HG02852 (cell line): ENCODE results near the gene YJEFN3.
A peak's percentile ranks its signal among the peaks of the same experiment; 100 is the strongest.

Source experiments
- ATAC-seq: cut with Tn5 transposase; IDR thresholded peaks from one replicate; pipeline ENCODE4 v1.9.1; 2021; ENCODE audit warnings: mild to moderate bottlenecking, moderate library complexity; ENCODE audit not compliant: unreplicated experiment

Gene YJEFN3

DNA sequence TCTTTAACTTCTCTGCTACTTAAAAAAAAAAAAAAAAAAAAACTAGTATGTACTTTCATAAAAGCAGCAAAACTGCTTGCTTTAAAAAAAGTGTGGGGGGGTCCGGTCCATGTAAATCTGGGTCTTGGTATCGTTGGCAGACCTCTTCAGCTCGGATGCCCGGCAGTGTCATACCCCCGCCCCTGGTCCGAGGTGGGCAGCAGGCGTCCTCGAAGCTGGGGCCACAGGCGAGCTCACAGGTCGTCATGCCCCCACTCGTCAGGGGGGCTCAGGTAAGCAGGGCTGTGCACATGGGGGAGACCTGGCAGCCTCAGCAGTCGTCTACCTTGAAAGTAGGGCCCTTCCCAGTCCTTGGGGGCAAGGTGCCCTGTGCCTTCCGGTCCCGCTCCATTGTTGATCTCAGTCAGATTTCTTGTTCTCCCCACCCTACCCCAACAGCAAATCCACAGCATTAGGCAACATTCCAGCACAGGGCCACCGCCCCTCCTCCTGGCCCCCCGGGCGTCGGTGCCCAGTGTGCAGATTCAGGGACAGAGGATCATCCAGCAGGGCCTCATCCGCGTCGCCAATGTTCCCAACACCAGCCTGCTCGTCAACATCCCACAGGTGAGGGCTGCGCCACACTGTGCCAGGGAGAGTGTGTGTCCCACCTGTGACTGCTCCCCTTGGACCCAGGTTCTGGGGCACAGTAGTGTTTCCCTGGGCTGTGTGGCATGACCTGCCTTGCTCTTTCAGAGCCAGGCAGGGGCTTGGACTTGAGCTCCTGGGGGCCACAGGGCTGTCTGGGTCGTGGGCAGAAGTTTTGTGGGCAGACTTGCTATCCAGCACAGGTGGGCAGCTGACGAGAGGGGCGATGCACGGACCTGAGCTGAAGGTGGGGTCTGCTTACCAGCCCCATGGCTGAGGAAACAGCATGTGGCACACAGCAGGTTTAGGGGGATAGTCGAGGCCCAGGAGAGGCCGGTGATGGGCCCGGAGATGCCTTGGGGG lies 32.8 kb upstream of the YJEFN3 start:
- no peak for ATAC-seq

DNA sequence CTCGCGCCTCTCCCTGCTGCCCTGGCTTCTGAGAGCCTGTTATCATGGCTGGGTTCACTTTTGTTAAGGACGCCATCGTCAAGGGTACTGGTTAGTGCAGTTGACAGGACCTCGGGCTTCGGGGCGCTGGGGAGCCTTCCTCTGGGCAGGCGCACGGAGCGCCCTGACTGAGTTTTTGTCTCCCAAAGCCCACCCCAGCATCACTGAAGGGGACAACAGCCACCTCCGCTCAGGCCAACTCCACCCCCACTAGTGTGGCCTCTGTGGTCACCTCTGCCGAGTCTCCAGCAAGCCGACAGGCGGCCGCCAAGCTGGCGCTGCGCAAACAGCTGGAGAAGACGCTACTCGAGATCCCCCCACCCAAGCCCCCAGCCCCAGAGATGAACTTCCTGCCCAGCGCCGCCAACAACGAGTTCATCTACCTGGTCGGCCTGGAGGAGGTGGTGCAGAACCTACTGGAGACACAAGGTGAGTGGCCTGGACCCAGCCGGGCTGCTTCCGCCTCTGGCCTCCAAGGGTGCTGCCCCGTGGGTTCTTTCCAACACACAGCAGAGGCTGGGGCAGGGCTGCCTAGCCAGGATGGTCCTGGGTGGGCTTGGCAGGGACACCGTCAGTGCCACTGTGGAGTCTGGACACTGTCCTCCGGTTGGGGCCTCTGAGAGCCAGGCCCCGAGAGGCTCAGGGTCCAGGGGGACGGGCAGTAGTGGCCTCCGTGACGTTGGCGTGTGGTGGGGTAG lies 30.3 kb upstream of the YJEFN3 start:
- no peak for ATAC-seq

DNA sequence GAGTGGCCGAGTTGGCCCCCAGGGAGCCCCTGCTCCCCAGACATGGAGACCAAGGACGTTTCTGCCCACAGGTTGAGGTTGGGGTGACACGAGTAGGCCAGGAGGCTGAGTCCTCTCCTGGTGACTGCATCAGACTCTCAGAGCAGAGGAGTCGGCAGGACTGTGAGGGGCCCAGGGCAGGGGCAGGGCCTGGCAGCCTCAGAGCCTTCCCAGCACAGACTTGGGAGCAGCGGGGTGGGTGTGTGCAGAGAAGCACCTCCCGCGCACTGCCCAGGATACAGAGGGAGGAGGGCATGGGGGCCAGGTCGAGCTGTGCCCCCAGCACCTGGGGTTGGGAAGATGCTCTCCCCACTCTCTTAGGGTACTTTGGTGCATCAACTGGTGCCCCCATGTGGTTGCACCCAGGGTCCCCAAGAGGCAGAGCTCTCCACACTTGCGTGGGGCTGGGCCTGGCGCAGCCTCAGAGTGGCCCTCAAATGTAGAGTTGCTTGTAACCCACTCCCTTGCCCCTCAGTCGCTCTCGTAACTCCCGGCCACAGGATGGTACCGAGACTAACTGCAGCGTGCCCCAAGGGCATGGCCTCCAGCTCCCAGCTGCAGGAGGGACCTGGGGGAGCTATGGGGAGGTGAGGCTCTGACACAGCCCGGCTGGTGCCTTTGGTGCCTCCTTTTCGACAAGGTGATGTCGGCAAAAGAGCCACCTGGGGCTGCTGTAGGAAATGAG lies 29.3 kb upstream of the YJEFN3 start:
- ATAC-seq, result no peak

DNA sequence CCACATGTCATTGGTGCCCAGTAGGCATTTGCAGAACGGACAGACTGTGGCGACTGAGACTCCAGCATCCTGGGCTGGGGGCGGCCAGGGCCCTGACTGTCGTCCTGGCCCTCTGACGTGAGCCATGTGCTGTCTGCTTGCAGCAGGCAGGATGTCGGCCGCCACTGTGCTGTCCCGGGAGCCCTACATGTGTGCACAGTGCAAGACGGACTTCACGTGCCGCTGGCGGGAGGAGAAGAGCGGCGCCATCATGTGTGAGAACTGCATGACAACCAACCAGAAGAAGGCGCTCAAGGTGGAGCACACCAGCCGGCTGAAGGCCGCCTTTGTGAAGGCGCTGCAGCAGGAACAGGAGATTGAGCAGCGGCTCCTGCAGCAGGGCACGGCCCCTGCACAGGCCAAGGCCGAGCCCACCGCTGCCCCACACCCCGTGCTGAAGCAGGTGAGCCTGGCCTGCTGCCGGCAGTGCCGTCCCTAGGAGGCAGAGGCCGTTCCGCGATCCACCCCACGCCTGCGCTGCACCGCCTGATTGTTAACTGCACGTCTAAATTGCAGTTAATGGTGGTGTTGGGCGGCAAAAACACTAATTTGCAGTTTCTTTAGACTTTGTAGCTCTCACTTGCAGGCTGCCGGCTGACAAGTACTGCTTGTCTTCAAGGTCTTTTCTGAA lies 27.6 kb upstream of the YJEFN3 start:
- ATAC-seq, result no peak

DNA sequence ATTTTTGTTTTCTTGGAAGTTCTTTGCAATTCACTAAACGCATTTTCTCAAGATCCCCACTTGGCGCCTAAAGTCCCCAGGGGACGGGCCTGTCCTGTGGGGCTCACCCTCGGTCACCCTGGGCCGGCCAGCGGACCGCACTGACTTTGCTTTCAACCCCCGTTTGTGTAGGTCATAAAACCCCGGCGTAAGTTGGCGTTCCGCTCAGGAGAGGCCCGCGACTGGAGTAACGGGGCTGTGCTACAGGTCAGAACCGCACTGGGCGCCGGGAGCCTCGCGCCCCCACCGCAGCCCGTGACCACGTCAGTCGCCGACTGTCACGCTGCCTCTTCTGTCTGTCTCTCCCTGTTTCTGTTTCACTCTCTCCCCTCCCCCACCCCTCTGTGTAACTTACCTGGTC lies 26.9 kb upstream of the YJEFN3 start:
- ATAC-seq, result no peak

DNA sequence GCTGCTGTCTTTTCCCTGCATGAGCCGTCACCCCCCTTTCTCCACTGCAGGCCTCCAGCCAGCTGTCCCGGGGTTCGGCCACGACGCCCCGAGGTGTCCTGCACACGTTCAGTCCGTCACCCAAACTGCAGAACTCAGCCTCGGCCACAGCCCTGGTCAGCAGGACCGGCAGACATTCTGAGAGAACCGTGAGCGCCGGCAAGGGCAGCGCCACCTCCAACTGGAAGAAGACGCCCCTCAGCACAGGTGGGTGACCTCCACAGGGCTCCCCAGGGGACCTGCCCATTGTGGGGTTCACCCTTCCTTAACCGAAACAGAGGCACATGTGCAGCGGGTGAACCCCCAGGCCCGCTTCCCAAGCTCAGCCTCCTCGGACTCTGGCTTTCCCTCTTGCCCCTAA lies 26.4 kb upstream of the YJEFN3 start:
- no peak for ATAC-seq

DNA sequence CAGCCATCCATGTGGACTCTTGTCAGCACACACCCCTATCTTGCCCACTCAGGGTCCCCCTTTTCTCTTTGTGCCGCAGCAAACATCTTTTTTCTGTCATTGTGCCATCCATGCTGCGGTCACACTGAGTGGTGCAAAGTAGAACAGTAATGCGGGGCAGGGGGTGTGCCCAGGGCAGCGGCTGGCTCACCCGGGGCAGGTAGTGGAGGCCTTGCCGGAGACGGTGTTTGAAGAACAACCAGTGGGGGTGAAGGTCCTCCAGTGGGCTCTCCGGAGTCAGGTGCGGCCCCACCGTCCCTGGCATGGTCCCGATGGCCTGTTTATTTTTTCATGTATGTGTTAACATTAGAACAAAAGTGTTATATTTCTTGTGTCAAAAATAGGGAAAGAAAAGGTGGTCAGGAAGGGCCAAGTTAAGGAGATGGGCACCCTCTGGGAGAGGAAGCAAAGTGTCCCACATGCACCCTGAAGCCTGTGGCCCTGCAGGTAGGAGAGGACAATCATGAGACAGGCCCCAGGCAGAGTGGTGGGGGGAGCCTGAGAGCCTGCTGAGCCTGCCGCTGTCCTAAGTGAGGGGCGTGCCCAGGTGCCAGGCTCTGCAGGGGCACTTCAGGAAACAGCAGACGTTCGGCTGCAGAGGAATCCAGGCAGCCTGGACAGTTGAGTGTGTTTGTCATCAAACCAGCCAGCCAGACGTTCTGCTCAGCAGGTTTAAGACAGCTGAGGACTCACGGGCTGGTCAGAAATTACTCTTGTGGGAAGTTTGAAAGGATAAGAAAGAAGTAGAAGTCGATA lies 25.7 kb upstream of the YJEFN3 start:
- no peak for ATAC-seq

DNA sequence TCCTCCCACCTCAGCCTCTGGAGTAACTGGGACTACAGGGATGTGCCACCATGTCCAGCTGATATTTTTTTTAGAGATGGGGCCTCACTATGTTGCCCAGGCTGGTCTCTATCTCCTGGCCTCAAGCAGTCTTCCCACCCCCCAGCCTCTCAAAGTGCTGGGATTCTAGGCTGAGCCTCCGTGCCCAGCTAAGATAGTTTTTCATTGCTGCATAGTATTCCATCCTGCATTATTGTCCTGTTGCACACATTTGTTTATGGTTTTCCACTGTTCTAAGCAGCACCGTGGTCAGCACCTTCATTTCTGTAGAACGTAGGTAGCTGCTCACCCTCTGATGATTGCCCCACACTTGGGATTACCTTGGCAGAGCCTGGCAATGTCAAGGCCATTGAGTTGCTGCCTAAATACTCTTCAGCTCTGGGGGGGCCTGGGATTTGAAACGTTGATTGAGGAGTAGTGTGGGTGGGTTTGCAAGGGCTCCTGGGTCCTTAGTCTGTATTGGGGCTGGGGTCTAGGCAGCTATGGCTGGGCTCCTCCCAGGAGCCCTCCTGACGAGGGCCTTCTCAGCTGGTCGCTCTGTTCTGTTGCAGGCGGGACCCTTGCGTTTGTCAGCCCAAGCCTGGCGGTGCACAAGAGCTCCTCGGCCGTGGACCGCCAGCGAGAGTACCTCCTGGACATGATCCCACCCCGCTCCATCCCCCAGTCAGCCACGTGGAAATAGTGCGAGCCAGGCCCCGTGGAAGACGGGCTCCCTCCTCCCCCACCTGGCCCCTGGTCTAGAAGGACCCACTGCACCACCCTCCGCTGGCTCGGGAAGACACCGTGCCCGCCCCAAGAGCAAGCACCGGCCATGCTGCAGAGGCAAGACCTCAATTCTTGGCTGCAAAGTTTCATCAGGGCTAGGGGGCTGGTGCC lies 23.7 kb upstream of the YJEFN3 start:
- no peak for ATAC-seq

DNA sequence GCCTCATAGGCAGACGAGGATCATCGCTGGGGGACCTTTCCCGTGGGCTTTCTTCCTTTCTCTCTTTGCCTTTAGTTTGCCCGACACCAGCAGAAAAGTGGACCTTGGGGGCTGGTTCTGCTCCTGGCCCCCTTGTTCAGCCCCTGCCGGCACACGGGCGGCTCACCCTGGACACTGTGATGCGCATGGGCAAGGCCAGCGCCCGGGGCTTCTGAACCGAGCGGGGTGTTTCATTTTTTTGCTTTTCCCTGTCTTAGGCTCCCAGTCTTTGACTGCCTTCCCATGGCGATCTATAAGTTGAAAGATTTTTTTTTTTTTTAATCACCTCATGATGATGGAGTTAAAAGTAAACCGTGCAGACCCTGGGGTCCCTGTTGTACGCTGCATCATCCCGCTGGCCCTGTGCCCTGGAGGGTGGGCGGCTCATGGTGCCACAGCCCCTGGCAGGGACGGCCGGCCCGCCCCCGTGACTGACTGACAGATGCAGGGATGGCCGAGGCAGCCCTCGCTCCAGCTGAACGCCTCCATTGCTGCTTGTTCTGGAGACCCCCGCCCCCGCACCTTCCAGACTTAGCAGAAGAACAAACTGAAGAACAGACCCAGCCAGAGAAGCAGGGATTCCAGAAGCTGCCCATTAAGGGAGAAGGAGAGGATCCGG lies 22.9 kb upstream of the YJEFN3 start:
- ATAC-seq, result no peak

DNA sequence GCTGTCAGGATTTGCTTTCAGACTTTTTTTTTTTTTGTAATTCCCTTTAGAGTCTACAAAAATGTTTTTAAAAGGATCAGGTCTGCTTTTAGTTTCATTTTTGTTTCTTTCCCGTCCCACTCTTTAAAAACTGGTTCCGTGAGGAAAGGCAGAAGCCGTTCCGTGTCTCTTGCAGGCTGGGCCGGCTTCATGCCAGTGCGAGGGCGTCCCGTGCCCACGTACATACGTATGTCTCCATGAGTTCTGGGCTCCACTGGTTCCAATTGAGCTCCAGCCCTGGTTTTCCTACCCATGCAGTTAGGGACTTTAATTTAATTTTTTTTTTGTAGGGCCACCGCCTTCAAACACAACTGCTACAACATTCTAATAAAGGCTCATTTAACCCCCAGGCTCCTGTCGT lies 22.1 kb upstream of the YJEFN3 start:
- ATAC-seq, result no peak

DNA sequence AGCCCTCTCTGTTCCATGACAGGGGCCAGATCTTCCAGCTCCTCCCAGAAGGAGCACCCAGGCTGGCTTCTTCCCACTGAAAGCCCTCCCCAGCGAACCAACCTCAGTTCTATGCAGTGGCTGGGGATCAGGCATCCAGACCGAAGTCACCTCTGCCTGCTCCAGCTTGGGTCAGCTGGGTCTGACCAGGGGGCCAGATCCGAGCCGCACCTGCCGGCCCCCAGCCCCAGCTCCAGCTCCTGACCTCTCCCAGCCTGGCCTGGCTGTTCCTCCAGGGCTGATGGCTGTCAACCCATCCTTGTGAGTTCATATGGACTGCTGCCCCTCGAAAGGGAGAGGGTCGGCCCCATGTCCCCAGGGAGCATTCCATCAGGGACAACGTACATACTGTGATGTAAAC lies 21.4 kb upstream of the YJEFN3 start:
- ATAC-seq, result no peak

DNA sequence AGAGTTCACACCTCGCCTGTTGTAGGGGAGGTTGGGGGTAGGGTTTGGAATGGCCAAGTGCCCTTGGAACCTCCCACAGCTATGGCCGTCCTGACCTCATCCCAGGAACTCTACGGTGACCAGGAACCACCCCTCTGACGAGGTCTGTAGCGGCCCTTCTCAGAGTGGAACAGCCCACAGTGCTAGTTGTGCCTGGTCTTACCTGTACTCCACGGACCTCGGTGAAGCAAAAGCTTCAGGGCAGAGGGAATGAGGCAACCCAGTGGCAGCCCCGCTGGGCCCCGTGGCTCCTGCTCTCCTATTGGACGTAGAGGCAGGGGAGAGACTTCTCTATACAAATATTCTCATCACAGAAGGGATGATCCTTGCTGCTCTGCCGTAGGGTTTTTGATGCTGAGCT lies 20.5 kb upstream of the YJEFN3 start:
- no peak for ATAC-seq

DNA sequence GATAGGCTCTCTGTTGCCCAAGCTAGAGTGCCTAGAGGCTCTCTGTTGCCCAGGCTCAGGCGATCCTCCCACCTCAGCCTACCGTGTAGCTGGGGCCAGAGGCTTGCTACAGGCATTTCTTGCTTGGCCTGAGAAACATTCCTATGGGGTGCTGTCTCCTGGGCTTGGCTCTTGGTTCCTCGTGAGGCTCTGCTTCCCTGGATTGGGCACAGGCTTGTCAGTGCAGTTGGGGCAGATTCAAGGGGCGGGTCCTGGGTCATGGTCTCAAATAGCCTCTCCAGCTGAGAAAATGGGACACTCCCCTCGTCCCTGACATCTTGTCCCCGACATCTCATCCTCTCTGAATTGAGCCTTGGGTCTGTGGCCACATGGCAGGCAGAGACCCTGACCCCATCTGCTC lies 18.3 kb upstream of the YJEFN3 start:
- ATAC-seq, result no peak

DNA sequence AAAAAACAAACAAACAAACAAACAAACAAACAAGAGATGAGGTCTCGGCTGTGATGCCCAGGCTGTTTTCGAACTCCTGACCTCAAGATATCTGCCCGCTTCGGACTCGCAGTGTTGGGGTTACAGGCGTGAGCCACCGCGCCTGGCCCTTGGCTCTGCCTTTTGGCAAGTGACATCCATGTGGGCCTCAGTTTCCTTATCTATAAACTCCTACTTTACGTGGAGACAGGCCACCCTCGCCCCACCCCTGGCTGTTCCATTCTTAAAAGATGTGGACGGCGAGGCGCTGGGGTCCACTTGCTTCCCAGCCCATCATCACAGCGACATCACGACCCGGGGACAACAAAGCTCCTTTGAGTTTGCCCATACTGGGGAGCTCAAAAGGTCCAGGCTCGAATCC lies 15.0 kb upstream of the YJEFN3 start:
- no peak for ATAC-seq

DNA sequence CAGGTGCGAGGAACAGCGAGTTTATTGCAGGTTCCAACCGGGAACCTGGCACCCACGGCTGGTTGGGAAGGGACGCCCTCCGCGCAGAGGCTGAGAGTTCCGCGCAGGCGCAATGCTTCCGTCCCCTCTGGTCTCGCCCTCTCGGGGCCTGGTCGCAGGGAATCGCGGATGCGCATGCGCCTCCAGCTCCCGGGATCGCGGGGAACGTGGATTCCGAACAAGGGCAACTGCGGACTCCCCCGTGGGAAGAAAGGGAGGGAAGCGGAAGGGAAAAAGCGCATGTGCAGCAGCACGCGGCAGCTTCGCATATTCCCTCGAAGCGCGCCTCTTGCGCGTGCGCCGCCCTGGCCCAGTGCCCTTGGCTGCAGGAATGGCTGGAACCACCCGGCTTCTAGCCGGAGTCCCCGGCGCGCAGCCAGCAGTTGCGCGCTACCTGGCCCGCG lies 14.5 kb upstream of the YJEFN3 start:
- no peak for ATAC-seq

DNA sequence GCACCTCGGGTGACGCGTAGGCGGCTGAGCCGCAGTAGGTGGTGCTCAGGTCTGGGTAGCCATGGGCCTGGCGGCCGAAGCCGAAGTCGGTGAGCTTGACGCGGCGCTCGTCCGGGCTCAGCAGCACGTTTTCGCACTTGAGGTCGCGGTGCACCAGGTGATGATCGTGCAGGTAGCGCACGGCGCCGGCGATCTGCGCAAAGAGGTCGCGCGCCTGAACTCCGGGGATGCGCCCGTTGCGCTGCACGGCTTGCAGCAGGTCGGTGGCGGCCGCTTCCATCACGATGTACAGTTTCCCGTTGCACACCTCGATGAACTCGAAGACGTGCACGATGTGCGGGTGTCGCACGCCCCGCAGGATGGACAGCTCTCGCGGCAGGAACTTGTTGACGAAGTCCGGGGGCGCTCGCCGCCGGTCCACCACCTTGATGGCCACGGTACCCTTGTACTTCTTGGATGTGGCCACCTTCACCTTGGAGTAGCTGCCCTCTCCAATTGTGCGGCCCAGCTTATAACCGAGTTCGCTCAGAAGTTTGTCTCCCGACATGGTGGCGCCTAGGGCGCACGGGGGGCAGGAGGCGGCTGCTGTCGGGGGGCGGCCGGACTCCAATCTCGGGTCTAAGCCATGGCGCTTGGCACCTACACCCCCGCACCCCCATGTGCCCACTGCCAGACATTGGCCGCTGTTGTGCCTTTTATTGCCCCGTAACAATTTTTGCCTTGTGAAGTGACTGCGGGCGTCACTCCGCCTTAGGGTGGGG lies 13.7 kb upstream of the YJEFN3 start, which contains the start of gene TSSK6:
TSS of gene TSSK6 (minus strand) at position 668 of the 761 bp plus-strand sequence. CDS start at position 547, 121 bp downstream.
- ATAC-seq, result no peak

DNA sequence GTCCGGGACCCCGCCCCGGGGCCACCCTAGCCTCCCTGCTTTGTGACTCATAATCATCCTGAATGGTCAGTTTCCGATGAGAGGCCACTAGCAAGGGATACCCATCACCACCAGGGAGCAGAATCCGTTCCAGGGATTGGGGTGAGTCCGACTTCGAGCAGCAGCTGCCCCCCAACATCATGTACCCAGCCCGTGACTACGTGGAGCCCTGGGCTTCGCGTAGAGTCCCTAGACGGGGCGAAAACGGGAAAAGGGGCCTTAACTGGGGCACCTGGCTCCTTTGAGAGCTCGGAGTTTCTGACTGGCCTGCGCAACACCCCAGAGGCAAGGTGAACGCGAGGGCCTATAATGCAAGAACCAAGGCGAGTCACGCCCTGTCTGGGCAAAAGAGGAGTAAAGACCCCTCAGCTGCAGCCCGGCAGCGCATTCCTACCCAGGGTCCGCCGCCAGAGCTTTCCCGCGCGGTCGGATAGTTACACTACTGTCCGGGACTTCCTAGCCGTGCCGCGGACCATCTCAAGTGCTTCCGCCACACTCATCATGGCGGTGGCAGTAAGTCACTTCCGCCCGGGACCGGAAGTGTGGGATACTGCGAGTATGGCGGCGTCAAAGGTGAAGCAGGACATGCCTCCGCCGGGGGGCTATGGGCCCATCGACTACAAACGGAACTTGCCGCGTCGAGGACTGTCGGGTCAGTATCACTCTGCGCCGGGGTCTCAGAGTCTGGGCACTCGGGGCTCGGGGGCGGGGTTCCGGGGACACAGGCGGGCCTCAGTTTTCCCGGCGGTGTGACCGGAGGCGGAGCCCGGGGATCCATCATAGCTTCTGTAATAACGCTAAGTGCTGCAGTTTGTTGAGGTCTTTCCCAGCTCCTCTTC lies 12.8 kb upstream of the YJEFN3 start, which contains the start of gene NDUFA13:
TSS of gene NDUFA13 (plus strand) at position 584 of the 878 bp plus-strand sequence. CDS start at position 598, 14 bp downstream.
- peak; percentile 89 for ATAC-seq
